Heart left ventricle (tissue), 16 donors: ENCODE measurements around the gene PRELID3B. TPM values are rescaled to one million over a fixed set of nuclear protein-coding genes. Genes with fewer than 3 reads are reported as not detected.

ENCODE experiments used
- ATAC-seq, 4 donors: fragments of 200-7000 bp; cut with Tn5 transposase; one replicate each; pipeline ENCODE4 v1.9.1; 2020 to 2022; ENCODE audit warnings: moderate library complexity in 4 of 4, mild to moderate bottlenecking in 3 of 4, moderate number of reproducible peaks in 1 of 4
- DNase-seq, 5 donors: peaks; one replicate each; pipeline ENCODE4 v3.0.0-alpha.2; 2020
- H3K27ac ChIP-seq, 12 donors: fragments of 200-600 bp; sonication (generic) in 4 of 12; one replicate each; pipeline versions ENCODE4 v1.5.0 to v1.8.0; 2016 to 2022; ENCODE audit warnings: mild to moderate bottlenecking in 2 of 12
- H3K27me3 ChIP-seq, 9 donors: fragments of 200-600 bp; sonication (generic) in 2 of 9; one replicate each; pipeline versions ENCODE4 v1.5.1 to v1.8.0; 2016 to 2022; ENCODE audit warnings: mild to moderate bottlenecking in 3 of 9
- H3K36me3 ChIP-seq, 9 donors: fragments of 200-600 bp; sonication (generic) in 2 of 9; one replicate each; pipeline versions ENCODE4 v1.5.0 to v1.8.0; 2018 to 2022; ENCODE audit warnings: mild to moderate bottlenecking in 2 of 9
- H3K4me1 ChIP-seq, 12 donors: fragments of 200-600 bp; sonication (generic) in 4 of 12; one replicate each; pipeline versions ENCODE4 v1.5.0 to v1.8.0; 2016 to 2022; ENCODE audit warnings: mild to moderate bottlenecking in 3 of 12
- H3K4me3 ChIP-seq, 12 donors: fragments of 200-600 bp; sonication (generic) in 4 of 12; one replicate each; pipeline versions ENCODE4 v1.5.0 to v1.8.0; 2017 to 2022; ENCODE audit warnings: mild to moderate bottlenecking in 9 of 12, moderate library complexity in 4 of 12
- H3K9me3 ChIP-seq, 12 donors: fragments of 200-600 bp; sonication (generic) in 4 of 12; one replicate each; pipeline versions ENCODE4 v1.5.0 to v1.8.0; 2016 to 2022; ENCODE audit warnings: mild to moderate bottlenecking in 1 of 12
- CTCF ChIP-seq, 12 donors: fragments of 200-600 bp; sonication (generic) in 4 of 12; IDR thresholded peaks; one replicate each; pipeline versions ENCODE4 v1.5.0 to v1.8.0; 2018 to 2022; ENCODE audit warnings: antibody characterized with exemption in 12 of 12, mild to moderate bottlenecking in 5 of 12
- POLR2A ChIP-seq, 2 donors: fragments of 450-650 bp; IDR thresholded peaks; one replicate each; pipeline ENCODE4 v1.6.1; 2017; ENCODE audit warnings: antibody characterized with exemption in 2 of 2, mild to moderate bottlenecking in 2 of 2, moderate library complexity in 2 of 2
- WGBS, 4 donors: extraction: QIAGEN DNeasy Blood & Tissue Kit in 2 of 4; methylation state at CpG; one replicate each; pipeline versions ENCODE4 v1.1.5 to v1.1.7; 2013 to 2018; 5-methylcytosine and 5-hydroxymethylcytosine counted together
- intact Hi-C, 10 donors: fragments of 100-400 bp; cut with DNase I; formaldehyde crosslinking; loops; one replicate each; pipeline versions ENCODE4 v1.11.1 to v1.14.2; 2022
- polyA plus RNA-seq, 2 donors: library from polyadenylated mRNA; stranded (reverse); fragments of 200-250 nt; gene quantifications; one replicate each; pipeline ENCODE4 v1.2.3, GENCODE V29; 2013
- total RNA-seq, 9 donors: library from RNA; depleted of rRNA in 2 of 9; stranded (reverse); fragments of >200 nt in 2 of 9; fragmentation: NEBNext Ultra II Directional in 3 of 9; extraction: Animal tissue kit (Norgen Biotek cat#: 25700) in 3 of 9; gene quantifications; one replicate each; pipeline versions ENCODE4 v1.1.0 to v1.2.4, GENCODE V29; 2016 to 2023
- donor health status: ischemic (EF 13 %, LVEDD 7.1; RV severe dilation, severe dysfunction).
- donor health status: healthy with polysubstance abuse.
- donor health status: DM: no; HTN: yes; CAD: no.
- donor health status: DM: no; HTN: no; CAD: no.
- donor health status: ischemic (EF 25% LVEDD 6.9; RV normal size, moderate dysfunction).
- donor health status: ischemic (EF 25% LVEDD 5.7; RV mildly dilated, moderate dysfunction).
- donor health status: healthy.
- donor health status: DM: yes; HTN: yes; CAD: no.
- donor health status: ischemic (EF 35%, LVEDD 5.7; RV mildly dilated, moderate dysfunction).
- donor health status: nonischemic (EF 11% LVEDD 7.7; RV severe dilation, severe dysfunction).
- donor health status: DM: yes; HTN: yes; CAD: no.
- donor health status: PGD.
- donor health status: ischemic (EF 29% LVEDD 5.4; RV normal size, mild dysfunction).
- donor health status: nonischemic (EF 23%, LVEDD 6.1; RV moderate dilation, normal function).

The PRELID3B gene
- total and polyA plus RNA-seq, 11 donors = 14.1 to 51.0 (median 43.2) TPM

DNA sequence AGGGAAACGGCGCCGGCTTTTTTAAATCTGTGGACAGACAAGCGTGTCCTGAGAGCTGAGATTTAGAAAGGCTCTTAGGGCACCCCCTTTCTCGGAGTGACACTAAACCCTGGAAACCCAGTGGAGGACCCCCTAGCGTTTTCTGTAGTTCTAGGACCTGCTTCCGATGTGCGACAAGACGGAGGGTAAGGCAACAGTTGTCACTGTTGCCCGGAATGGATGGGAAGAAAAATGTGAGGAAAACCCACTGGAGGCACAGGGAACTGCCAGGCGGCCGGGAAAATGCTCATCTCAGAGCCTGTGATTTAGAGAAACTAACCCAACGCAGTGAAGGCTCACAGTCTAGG, 9.9 kb downstream of the PRELID3B start:
- H3K4me3 ChIP-seq = peak overlapping the region; percentile 43 to 94 (median 83)
- TF ChIP-seq POLR2A (IDR thresholded peaks at IDR 0.05) (no peak), CTCF (IDR thresholded peaks at IDR 0.05) (peak in 5 of 12 donors; percentile 9 to 23 (median 14))
- no peak for DNase-seq
- H3K4me1 ChIP-seq = peaks cover 0 to 47% (median 44%) of the 10 kb centered on the region in 12 donors
- WGBS, 4 donors = 1 to 3% (median 1%) methylated on average over 10 to 13 of the region's 13 CpGs
- intact Hi-C loops = loop anchor here in 7 of 10 donors (2.0 to 10.0 kb wide), 7 partner anchors 48 to 380 kb away; partner anchors contain the start of genes NELFCD (in 5 of the 7) and STX16 (in 1 of the 7)
- ATAC-seq = no peak
- H3K27ac ChIP-seq = peak overlapping the region; percentile 69 to 98 (median 92)
- no peaks in the 10 kb centered on the region for H3K9me3 ChIP-seq
- H3K27me3 ChIP-seq = no peaks in the 10 kb centered on the region
- H3K36me3 ChIP-seq = peaks cover 0 to 76% (median 69%) of the 10 kb centered on the region in 9 donors

DNA sequence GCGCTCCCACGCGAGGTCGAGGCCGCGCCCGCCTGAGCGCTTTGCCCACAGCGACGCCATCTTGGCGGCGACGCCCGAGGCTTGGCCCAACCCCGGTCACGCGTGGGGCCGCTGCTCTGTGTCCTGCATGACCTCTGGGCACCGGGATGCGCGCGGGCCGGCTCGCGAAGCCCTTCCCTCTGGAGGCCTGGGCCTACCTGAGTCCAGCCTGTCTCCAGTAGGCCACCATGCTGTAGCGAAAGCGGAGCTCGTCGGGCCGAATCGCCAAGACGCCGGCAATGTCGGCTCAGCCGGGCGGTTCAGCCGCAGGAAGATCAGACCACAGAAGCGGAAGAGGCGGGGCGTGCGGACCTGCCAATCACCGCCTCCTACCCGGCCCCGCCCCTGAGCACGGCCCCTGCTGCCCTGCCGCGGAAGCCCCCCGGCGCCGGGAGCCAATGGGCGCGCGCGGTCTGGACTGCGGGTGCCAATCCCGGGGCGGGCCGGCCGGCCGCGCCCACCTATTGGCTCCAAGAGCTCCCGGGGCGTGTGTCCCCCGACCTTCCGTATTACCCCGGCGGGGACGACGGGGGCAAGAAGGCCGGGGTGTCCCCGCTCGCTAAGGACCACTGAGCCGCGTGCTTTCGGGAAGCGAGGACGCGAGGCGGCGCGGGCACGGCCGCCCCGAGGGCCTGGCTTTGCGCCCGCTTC, 10.4 kb downstream of the PRELID3B start, which contains the start of gene ATP5F1E:
TSS of gene ATP5F1E (minus strand) at position 313 of the 690 bp plus-strand sequence. CDS start at position 229, 84 bp downstream.
- no peaks in the 10 kb centered on the region for H3K9me3 ChIP-seq
- 0 to 3% (median 0%) methylated on average over 16 to 86 of the region's 86 CpGs for WGBS, 4 donors
- DNase-seq (peak; percentile 97 to 98 (median 98)), ATAC-seq (peak; percentile 99 to 100 (median 100))
- intact Hi-C loops = loop anchor here in 7 of 10 donors (2.0 to 10.0 kb wide), 7 partner anchors 47 to 380 kb away; partner anchors contain the start of genes NELFCD (in 5 of the 7) and STX16 (in 1 of the 7)
- peaks cover 0 to 76% (median 69%) of the 10 kb centered on the region in 9 donors for H3K36me3 ChIP-seq
- TF ChIP-seq CTCF (IDR thresholded peaks at IDR 0.05) (peak in 1 of 12 donors; percentile 3), POLR2A (IDR thresholded peaks at IDR 0.05) (peak; percentile 86 to 97)
- H3K4me1 ChIP-seq = peaks cover 0 to 52% (median 48%) of the 10 kb centered on the region in 12 donors
- no peaks in the 10 kb centered on the region for H3K27me3 ChIP-seq
- H3K27ac ChIP-seq = peak within 1 kb of the TSS; percentile 83 to 98 (median 92)
- peak within 1 kb of the TSS; percentile 59 to 94 (median 83) for H3K4me3 ChIP-seq

- WGBS, 4 donors = 14 to 21% (median 17%) methylated on average over 13 of the region's 13 CpGs
- TF ChIP-seq POLR2A (IDR thresholded peaks at IDR 0.05) (no peak), CTCF (IDR thresholded peaks at IDR 0.05) (no peak)
- H3K9me3 ChIP-seq = no peaks in the 10 kb centered on the region
- peaks cover 0 to 76% (median 69%) of the 10 kb centered on the region in 9 donors for H3K36me3 ChIP-seq
- no peaks in the 10 kb centered on the region for H3K27me3 ChIP-seq
- peaks cover 0 to 57% (median 48%) of the 10 kb centered on the region in 12 donors for H3K4me1 ChIP-seq
- H3K4me3 ChIP-seq = peak overlapping the region; percentile 59 to 94 (median 83)
- DNase-seq (no peak), ATAC-seq (no peak)
- intact Hi-C loops = loop anchor here in 7 of 10 donors (2.0 to 10.0 kb wide), 8 partner anchors 15 to 379 kb away; partner anchors contain the start of genes NELFCD (in 5 of the 7) and STX16 (in 1 of the 7)
- peak overlapping the region; percentile 83 to 98 (median 92) for H3K27ac ChIP-seq
Measured at GRCh38 chr20:59031564-59032022, 11.0 kb downstream of the PRELID3B start.
